GM19035 (cell line): ENCODE measurements around the gene SPOP.
A peak's percentile ranks its signal among the peaks of the same experiment; 100 is the strongest.
"Not testable (repeated sequence)": the region's sequence is repeated elsewhere in the genome, so short reads cannot be mapped to it uniquely, and the experiment has no call there.

Experiments
- ATAC-seq: cut with Tn5 transposase; IDR thresholded peaks from one replicate; pipeline ENCODE4 v1.9.1; 2021; ENCODE audit not compliant: unreplicated experiment

SPOP gene

DNA sequence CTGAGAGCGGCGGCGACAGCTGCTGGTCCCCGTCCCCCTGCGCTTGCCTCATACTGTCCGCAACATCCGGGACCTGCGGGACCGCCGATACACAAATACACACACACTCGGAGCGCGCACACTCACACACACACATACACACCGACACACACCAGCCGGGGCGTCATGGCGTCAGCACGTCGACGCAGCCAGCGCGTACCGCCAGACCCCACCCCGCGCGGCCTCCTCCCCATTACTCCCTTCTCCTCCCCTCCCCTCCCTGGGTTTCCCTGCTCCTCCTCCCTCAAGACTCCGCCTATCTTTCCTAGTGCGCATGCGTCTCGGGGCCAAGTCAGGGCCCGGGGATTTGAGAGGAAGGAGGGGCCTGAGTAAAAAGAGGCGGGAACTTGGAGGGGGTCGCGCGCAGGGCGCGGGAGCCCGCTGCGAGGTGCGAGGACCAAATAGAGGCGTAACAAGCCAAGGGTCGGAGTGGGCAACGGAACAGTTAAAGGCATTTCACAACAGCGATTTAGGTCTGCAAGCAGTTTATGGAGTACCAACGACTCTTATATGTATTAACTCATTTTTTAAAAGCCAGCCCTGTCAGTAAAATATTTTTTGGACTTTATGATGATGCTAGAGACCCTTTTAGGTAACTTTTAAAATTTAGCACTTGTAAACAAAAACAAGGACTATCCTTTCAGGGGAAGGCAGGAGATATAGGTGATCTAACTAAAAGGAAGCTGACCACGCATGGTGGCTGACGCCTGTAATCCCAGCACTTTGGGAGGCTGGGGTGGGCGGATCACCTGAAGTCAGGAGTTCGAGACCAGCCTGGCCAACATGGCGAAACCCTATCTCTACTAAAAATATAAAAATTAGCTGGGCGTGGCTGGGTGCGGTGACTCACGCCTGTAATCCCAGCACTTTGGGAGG, at the start of gene SPOP:
TSS of gene SPOP (minus strand) at position 165 of the 915 bp plus-strand sequence. CDS start 55,287 bp downstream, outside the sequence.
- ATAC-seq, result peak; percentile 83

DNA sequence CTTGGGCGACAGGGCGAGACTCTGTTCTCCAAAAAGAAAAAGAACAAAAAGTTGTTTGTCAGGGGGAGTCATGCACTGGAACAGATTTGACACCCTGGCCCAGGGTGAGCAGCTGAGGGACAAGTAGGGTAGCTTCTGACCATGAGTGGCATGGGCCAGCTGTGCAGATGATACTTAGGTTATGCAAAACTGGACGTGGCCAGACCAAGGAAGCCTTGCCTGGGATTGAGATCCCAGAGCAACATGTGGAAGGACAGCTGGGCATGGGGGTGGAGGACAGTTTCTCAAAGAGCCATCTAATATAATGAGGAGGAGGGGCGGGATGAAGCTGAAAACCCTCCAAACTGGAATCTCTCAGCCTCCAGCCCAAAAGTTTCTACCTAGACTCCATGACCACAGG, 49.5 kb upstream of the SPOP start:
- ATAC-seq, result no peak

DNA sequence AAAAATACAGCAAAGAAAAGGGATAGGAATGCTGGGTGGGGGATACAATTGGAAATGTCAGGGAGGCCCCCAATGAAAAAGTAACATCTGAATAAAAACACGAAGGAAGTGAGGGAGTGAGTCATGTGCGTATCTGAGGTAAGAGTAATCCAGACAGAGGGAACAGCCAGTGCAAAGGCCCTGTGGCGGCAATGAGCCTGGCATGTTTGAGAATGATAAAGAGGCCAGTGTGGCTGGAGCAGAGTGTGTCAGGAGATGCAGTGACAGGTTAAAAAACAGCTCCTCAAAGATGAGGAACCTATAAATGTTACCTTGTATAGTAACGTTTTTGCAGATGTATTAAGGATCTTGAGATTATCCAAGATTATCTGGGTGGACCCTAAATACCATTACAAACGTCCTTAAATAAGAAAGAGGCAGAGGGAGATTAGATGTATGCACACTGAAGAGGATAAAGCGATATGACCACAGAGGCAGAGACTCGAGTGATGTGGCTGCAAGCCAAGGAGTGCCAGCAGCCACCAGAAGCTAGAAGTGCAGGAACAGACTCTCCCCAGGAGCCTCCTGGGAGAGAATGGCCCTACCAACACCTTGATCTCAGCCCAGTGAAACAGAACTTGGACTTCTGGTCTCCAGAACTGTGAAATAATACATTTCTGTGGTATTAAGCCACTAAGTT, 47.7 kb upstream of the SPOP start:
- ATAC-seq, result no peak

DNA sequence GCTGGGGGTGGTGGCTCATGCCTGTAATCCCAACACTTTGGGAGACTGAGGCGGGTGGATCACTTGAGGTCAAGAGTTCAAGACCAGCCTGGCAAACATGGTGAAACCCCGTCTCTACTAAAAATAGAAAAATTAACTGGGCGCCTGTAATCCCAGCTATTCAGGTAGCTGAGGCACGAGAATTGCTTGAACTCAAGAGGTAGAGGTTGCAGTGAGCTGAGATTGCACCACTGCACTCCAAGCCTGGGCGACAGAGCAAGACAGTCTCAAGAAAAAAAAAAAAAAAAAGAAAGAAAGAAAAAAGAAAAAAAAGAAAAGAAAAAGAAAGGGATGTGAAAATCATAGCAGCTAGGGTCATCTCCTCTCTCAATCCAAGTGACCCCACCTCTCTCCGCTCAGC, 46.7 kb upstream of the SPOP start:
- not testable (repeated sequence) for ATAC-seq

DNA sequence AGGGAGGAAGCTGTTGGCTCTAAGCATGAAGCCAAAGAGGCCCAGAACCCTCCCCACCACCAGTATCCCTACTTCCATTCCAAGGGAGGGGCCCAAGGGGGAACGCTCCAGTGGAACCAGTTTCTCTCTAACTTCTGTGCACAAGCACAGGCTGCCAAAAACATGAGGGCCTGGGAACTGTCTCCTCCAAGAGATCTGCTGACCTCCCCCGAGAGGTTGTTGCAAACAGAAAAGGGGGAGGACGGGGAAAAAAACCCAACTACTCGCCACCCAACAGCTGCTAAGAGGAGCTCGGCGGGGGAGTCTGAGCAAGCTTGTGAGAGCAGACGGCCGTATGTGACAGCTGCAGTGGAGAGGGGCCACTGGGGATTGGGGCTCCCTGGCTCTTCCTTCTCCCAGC, 45.5 kb upstream of the SPOP start:
- ATAC-seq, result no peak

DNA sequence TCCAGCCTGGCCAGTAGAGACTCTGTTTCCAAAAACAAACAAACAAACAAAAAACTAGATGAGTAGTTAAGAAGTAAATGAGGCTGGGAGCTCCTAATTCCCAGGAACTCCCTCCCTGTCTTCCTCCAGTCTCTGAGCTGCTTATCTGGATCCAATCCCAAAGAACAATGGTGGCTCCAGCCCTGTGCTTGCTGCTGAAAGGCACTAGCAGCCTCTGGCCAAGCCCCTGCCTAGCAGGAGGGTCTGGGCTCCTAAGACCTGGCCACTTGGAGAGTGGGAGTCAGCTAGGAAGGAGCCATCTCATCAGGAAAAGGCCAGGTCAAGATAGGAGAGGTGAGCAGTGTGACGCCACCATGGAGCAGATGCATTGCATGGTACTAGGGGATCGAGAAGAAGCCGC, 44.2 kb upstream of the SPOP start:
- no peak for ATAC-seq

DNA sequence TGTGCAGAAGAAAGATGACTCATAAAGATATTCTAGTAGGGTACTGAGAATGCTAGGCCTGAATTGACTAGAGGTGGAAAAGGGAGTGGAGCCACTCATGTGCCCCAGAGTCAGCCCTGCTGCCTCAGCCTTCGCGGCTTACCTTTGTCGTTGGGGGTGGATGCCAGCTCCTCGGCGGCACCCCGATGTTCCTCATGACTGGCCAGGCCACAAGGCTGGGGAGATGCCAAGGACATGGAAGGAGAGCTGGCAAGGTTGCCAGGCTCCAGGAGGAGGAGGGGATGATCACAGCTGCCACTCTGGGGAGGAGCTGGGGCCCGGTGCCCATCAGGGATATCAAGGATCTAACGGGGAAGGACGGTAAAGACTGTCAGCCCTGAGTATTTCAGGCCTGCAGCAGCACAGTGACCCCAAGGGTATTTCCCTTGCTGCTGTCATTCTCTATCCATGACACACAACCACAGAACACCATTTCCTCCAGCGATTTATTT, 39.5 kb upstream of the SPOP start:
- no peak for ATAC-seq

DNA sequence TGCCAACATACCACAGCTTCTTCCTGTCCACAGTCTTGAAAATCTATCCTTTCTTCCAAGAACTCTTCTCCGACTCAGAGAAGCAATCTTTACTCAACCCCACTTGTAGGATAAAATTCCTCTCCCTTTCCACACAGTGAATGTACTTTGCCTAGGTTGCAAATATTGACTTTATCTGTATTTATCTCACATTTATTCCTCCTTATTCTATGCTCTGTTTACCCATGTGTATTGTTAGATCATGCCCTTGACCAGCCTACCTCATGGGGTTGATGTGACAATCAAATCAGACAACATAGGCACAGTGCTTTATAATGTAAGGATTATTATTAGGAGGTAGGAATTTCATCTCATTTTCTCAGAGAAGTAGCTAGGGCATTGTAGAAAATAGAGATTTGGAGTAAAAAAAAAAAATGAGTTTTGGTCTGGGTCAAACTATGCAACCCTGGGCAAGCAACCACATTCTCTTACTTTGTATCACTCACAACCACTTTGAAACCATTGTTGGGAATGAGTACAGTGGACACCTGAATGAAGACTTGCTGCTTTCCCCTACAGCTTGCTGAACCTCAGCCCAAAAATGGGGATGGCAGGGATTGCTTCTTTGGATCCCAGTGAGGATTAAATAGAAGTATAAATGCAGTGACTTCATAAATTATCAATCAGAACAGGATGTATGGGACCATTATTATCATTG, 38.9 kb upstream of the SPOP start:
- ATAC-seq, result no peak

DNA sequence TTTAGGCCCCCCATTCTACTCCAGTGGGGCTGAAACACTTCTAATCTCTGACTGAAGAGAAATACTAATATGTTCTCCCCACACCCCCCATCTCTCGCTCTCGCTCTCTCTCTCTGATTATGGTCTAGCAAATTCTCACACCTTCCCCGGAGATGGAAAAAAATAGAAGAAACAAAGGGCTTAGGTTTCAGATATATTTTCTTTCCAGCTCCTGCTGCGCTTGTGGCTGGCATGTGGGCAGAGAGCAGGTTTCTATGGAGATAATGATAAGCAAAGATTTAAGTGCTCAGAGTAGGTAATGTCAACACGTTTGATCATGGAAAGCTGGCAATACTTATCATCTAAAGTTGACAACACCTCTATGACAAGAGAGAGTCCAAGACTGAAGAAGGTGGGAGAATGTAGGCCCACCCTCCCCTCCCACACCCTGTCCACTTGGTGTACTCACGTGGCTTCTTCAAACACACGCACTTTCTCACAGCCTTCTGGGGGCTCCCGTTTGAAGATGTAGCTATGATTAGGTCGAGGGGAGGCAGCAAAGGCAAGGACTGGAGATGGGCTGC, 37.9 kb upstream of the SPOP start:
- no peak for ATAC-seq

DNA sequence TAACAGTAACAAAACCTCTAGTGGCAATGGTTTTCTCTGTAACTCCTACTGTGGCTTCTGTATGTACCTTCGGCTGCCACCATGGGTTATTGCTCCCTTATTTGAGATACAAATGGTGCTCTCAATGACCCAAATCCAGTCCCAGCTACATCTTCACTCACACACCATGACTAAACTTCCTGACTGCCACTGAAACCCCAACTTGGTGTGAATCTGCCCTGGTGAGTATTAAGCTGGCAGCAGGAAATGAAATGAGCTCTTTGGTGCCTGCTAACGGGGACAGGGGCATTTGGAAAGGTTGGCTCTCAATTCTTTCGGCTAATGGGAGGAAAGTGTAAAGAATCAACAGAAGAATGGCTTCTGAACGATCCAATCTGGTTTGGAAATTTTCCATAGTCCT, 37.3 kb upstream of the SPOP start:
- ATAC-seq, result no peak

DNA sequence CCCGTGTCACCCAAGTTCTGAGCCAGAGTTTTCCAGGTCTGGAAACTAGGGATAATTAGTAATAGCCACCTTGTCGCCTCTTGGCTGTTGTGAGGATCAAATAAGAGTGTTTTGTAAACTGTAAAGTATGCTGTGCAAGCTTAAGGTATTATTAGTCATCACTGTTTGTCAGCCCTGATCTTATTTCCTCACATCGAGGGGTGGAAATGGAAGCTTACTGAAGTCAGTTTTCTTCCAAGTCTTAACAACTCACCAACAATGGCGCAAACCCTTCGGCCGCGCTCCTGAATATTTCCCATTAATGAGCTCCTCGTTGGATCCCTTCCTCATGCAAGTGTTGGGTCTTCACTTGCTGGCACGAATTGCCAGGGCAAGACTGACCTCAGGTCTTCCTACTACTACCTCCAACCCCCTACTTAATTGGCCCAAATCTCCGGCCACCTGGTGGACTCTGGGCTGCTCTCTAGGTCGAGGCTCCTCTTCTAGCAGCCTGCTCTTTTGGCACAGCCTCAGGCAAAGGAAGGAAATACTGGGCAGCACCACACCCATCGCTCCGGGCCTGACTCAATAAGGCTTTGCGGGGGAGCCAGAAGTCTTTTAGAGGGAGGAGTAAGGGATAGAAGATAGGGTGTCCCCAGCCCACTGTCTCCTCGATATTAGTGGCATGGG, 30.8 kb upstream of the SPOP start:
- ATAC-seq, result no peak

DNA sequence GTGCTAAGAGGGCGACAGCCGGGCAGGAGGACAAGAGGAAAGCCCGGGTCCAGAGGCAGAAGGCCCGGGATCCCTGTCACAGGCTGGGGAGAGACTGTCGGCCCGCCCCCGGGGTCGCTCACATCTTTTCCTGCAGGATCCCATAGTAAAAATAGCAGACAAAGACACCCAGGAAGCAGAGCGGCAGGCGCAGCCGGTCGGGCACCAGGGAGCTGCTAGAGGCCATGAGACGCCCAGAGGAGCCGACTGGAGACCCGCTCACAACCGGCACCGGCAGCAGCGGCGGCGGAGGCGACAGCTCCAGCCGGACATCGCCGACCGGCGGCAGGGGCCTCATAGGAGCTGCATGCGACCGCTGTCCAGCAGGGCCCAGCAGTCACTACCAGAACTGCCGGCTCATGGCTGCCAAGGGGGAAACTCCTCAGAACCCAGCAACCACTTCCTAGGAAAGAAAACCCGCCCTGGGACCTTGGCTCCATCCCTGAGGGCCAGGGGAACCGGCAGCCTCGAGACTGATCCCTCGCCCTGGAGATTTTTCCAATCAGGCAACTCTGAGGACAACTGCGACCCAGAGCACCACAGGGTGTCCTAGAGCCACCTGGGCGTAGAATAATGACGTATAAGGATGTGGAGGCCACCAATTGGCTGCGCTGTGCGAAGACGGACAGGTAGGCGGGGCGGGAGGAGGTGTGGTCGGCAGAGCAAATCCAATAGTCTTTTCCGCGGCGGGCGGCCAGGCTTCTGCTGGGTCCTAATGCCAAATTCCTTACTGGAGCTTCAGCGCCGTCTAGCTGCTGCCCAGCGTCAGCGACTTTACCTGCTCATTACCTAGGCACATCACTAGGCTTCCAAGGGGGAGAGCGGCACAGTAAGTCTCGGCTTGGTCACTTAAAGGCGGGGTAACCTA, 30.0 kb upstream of the SPOP start, which contains the start of gene SLC35B1:
TSS of gene SLC35B1 (minus strand) at position 357 of the 907 bp plus-strand sequence. CDS start at position 226, 131 bp downstream.
- peak; percentile 91 for ATAC-seq

DNA sequence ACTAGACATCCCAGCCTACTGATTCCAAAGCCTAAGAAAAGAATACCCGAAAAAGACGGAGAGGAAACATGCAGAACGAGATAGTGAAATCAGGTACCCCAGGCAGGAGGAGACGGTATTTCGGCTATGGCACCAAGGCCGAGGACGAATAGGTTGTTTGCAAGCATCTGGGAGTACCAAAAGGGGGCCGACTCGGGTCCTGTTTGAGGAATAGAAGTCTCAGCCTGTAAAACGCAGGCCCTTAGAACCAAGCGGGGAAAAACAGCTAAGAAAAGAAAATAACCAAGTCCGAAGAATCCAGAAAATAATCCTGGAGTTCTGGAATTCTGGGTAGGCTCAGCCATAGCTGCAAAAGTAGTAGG, 29.3 kb upstream of the SPOP start:
- ATAC-seq, result no peak

DNA sequence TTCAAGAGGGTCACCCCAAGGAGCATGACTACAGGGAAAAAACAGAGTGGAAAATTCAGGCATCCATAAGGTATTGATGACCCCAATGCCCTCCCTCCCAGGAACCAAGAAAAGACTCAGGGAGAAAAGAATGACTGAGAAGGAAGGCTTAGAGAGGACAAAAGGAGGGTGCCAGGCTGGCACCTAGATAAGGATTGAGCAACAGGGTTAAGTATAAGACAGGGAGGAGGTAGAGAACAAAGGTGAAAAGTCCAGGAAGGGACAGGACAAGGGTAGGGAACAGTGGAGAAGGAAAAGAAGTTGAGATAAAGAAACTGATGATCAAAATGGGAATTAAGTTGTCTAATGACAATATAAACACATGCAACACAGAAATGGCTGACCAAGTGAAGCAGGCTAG, 27.4 kb upstream of the SPOP start:
- no peak for ATAC-seq

DNA sequence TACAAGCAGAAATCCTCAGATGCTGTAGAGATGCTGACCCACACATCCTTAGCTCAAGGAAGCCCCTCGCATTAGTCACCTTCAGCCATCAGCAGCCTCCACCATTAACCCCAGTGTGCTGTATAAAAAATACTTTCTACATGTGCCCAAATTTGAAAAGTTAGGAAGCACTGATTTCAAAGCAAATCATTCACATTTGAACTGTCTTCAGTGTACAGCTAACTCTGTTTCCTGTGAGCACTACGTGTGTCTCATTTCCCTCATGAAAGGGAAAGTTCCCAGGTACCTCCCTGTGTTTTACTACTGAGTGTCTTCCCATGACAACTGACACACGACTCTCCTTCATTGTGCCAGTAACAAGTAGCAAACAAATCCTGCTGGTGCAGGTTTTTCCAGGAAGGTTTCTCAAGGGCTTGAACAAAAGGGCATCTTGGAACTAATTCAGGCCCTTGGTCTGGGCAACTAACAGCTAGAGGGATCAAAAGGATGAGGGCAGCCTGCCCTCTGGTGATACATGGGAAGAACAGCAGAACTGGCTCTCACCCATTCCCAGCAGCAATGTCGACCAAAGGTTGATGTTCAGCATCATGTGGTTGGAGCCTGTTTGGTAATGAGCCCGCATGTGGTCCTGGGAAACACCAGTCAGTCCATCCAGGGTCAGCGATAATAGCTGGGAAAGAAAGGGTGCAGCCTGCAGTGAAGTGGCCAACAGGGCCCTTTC, 25.8 kb upstream of the SPOP start:
- ATAC-seq, result no peak

DNA sequence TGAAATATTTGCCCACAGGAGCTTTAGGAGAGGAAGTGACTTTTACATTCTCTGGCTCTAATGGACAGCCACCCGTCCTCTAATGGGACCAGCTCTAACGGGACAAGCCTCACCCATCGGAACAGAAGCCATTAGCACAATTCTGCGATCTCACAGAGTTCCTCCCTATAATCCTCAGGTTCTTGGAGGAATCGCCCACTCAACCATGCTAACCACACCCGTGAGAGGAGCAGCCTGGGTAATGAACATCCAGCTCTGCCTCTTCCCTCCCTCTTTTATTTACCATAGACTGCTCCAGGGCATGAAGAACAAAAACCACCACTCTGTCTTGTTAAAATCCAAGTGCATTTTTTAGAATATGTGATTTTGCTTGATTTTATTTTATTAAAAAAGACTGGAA, 23.1 kb upstream of the SPOP start:
- ATAC-seq, result no peak

DNA sequence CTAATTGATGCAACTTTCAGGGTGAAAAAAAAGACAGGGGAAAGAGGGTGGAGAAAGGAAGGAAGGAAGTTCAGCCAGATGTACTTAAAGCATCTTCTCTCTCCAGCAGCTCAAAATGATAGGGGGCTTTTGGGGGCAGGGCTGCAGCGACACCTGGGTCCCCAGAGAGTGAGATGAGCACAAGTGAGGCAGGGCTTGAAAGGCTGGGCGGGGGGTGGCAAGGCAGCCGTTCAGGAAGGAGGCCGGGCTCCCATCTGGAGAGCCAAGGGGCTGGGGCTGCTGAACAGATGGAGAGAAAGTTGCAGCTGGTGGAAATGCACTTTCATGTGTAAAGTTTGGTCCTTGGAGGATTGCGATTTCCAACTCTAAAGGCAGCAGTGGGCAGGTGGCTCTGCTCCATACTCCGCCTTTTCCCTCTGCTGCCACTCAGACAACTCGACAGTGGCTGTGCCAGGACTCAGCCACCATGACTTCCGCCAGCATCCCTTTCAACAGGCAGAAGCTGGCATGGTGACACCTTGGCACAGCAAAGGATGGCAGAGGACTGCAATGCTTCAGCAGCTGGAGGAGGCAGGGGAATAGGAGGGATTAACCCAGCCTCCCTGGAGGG, 22.2 kb upstream of the SPOP start:
- no peak for ATAC-seq

DNA sequence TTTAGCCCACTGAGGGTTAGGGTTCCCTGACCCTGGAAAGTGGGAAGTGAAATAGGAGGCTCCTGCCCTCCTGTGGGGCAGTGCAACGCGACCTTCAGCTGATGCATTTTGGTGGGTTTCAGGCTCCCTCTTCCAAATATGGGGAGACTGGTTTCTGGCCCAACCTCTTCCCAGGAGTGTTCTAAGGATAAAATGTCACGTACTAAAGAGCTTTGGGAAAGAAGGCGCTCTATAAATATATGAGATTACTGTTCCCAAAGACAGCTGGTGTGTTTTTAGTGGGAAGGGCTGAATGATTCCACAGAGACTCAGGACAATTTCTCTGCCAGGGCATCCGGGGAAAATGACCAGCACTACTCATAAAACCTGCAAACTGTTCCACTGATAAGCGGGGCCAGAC, 20.1 kb upstream of the SPOP start:
- ATAC-seq, result no peak
